ENCODE measurements around the gene EFNA1.

Gene EFNA1

DNA sequence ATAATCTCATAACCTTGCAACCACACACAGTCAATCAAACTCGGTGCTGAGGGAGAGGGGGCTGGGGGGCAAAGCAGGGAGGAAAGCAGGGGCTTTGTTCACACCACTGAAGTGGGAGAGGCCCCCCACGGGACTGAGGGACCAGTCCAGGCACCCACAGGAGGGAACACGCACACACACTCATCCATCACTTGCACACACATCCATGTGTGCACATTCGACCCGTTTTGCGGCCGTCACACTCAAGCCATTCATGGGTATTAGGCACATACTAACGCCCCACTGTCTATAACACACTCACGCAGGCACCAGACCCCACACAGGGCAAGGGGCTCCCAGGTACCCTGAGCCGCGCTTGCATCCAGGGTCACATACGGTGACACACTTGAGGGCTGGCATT, 35.0 kb upstream of the EFNA1 start:
- Histone ChIP-seq H3K4me2 (ENCODE audit: insufficient read depth, low read length) (no peak overlapping the region), H3K9ac (ENCODE audit: low read depth, low read length) (no peak overlapping the region), H3K36me3 (ENCODE audit: insufficient read depth, low read length) (no peaks in the 10 kb centered on the region), H3K79me2 (ENCODE audit: insufficient read depth, low read length) (no peaks in the 10 kb centered on the region), H3K4me1 (ENCODE audit: insufficient read depth, low read length) (peaks cover 9% of the 10 kb centered on the region), H3K27me3 (ENCODE audit: insufficient read depth, low read length, poor library complexity) (peaks cover 24% of the 10 kb centered on the region), H3K9me3 (ENCODE audit: insufficient read depth, low read length, severe bottlenecking) (no peaks in the 10 kb centered on the region), H3K4me3 (ENCODE audit: low read depth in 1 of 2, low read length in 2 of 2) (no peak overlapping the region), H4K20me1 (ENCODE audit: insufficient read depth, low read length) (peaks cover 7% of the 10 kb centered on the region), H2AFZ (ENCODE audit: low read depth, low read length) (no peak overlapping the region), H3K27ac (ENCODE audit: low read length) (no peak overlapping the region)
- TF ChIP-seq CTCF (IDR thresholded peaks at IDR 0.05; ENCODE audit: borderline replicate concordance, extremely low read depth, low read length, poor library complexity, severe bottlenecking): no peak
- TF ChIP-seq EZH2 (IDR thresholded peaks at IDR 0.05; ENCODE audit: borderline replicate concordance, low read depth, low read length, severe bottlenecking): no peak
- DNase-seq (no peak), ATAC-seq (ENCODE audit: insufficient read depth, low read depth) (no peak)

DNA sequence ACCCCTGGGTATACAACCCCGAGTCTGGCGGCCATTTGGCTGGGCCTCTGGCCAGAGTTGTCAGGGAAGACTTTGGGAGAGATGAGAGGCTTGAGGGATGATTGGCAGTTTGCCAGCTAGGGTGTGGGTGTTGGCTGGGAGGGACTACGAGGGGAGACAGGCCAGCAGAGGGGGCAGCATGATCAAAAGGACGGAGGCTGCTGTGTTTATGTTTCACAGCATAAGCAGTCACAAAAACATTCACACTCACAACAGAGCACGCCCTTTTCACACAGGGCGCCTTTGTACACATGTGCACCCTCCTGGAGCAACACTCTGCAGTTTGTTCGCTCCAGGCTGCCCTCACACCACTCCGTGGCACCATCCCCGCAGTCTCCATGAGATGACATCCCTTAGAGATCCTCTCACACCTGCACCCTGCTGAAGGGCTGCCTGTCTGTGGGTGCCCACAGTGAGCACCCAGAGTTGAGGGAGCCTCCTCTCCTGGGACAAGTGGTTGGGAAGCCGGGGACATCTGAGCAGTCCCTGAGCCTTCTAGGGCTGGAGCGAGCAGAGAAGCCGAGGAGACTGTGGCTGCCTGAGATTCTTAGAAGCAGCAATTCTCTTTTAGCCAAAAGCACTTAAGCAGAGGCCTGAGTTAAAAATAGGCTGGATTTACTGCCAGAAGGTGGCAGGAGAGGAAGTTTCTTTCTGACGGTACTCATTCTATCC, 33.6 kb upstream of the EFNA1 start:
- H3K9me3 ChIP-seq (ENCODE audit: insufficient read depth, low read length, severe bottlenecking): no peaks in the 10 kb centered on the region
- ATAC-seq (ENCODE audit: insufficient read depth, low read depth) (0 out of 3 replicates have a peak, but pooled peaks have one; percentile 20), DNase-seq (no peak)
- no peaks in the 10 kb centered on the region for H3K79me2 ChIP-seq (ENCODE audit: insufficient read depth, low read length)
- H2AFZ ChIP-seq (ENCODE audit: low read depth, low read length): no peak overlapping the region
- no peak overlapping the region for H3K9ac ChIP-seq (ENCODE audit: low read depth, low read length)
- no peaks in the 10 kb centered on the region for H3K36me3 ChIP-seq (ENCODE audit: insufficient read depth, low read length)
- TF ChIP-seq EZH2 (IDR thresholded peaks at IDR 0.05; ENCODE audit: borderline replicate concordance, low read depth, low read length, severe bottlenecking): no peak
- peak; percentile 45 for TF ChIP-seq CTCF (IDR thresholded peaks at IDR 0.05; ENCODE audit: borderline replicate concordance, extremely low read depth, low read length, poor library complexity, severe bottlenecking)
- H4K20me1 ChIP-seq (ENCODE audit: insufficient read depth, low read length): peaks cover 7% of the 10 kb centered on the region
- H3K27me3 ChIP-seq (ENCODE audit: insufficient read depth, low read length, poor library complexity): peaks cover 24% of the 10 kb centered on the region
- H3K4me2 ChIP-seq (ENCODE audit: insufficient read depth, low read length): no peak overlapping the region
- H3K4me3 ChIP-seq (ENCODE audit: low read depth in 1 of 2, low read length in 2 of 2): no peak overlapping the region
- no peak overlapping the region for H3K27ac ChIP-seq (ENCODE audit: low read length)
- peaks cover 9% of the 10 kb centered on the region for H3K4me1 ChIP-seq (ENCODE audit: insufficient read depth, low read length)

GRCh38 chr1:155094622-155094948, 33.1 kb upstream of the EFNA1 start:
- no peaks in the 10 kb centered on the region for H3K36me3 ChIP-seq (ENCODE audit: insufficient read depth, low read length)
- H3K27me3 ChIP-seq (ENCODE audit: insufficient read depth, low read length, poor library complexity): peaks cover 24% of the 10 kb centered on the region
- no peak overlapping the region for H3K4me3 ChIP-seq (ENCODE audit: low read depth in 1 of 2, low read length in 2 of 2)
- DNase-seq: no peak
- no peak overlapping the region for H3K4me2 ChIP-seq (ENCODE audit: insufficient read depth, low read length)
- peaks cover 7% of the 10 kb centered on the region for H4K20me1 ChIP-seq (ENCODE audit: insufficient read depth, low read length)
- no peak overlapping the region for H3K27ac ChIP-seq (ENCODE audit: low read length)
- no peak overlapping the region for H2AFZ ChIP-seq (ENCODE audit: low read depth, low read length)
- peaks cover 9% of the 10 kb centered on the region for H3K4me1 ChIP-seq (ENCODE audit: insufficient read depth, low read length)
- H3K9ac ChIP-seq (ENCODE audit: low read depth, low read length): no peak overlapping the region
- ATAC-seq (ENCODE audit: insufficient read depth, low read depth): no peak
- TF ChIP-seq CTCF (IDR thresholded peaks at IDR 0.05; ENCODE audit: borderline replicate concordance, extremely low read depth, low read length, poor library complexity, severe bottlenecking) (no peak), EZH2 (IDR thresholded peaks at IDR 0.05; ENCODE audit: borderline replicate concordance, low read depth, low read length, severe bottlenecking) (no peak)
- no peaks in the 10 kb centered on the region for H3K79me2 ChIP-seq (ENCODE audit: insufficient read depth, low read length)
- H3K9me3 ChIP-seq (ENCODE audit: insufficient read depth, low read length, severe bottlenecking): no peaks in the 10 kb centered on the region

All from DND-41 (cell line).